Heart left ventricle (tissue), 16 donors: ENCODE results near the gene TMEM253. TPM values are rescaled to one million over a fixed set of nuclear protein-coding genes. Genes with fewer than 3 reads are reported as not detected.
A peak's percentile ranks its signal among the peaks of the same experiment; 100 is the strongest.

Experiments
- ATAC-seq, 4 donors: fragments of 200-7000 bp; cut with Tn5 transposase; one replicate each; pipeline ENCODE4 v1.9.1; 2020 to 2022; ENCODE audit warnings: moderate library complexity in 4 of 4, mild to moderate bottlenecking in 3 of 4, moderate number of reproducible peaks in 1 of 4
- DNase-seq, 5 donors: peaks; one replicate each; pipeline ENCODE4 v3.0.0-alpha.2; 2020
- H3K27ac ChIP-seq, 12 donors: fragments of 200-600 bp; sonication (generic) in 4 of 12; one replicate each; pipeline versions ENCODE4 v1.5.0 to v1.8.0; 2016 to 2022; ENCODE audit warnings: mild to moderate bottlenecking in 2 of 12
- H3K27me3 ChIP-seq, 9 donors: fragments of 200-600 bp; sonication (generic) in 2 of 9; one replicate each; pipeline versions ENCODE4 v1.5.1 to v1.8.0; 2016 to 2022; ENCODE audit warnings: mild to moderate bottlenecking in 3 of 9
- H3K36me3 ChIP-seq, 9 donors: fragments of 200-600 bp; sonication (generic) in 2 of 9; one replicate each; pipeline versions ENCODE4 v1.5.0 to v1.8.0; 2018 to 2022; ENCODE audit warnings: mild to moderate bottlenecking in 2 of 9
- H3K4me1 ChIP-seq, 12 donors: fragments of 200-600 bp; sonication (generic) in 4 of 12; one replicate each; pipeline versions ENCODE4 v1.5.0 to v1.8.0; 2016 to 2022; ENCODE audit warnings: mild to moderate bottlenecking in 3 of 12
- H3K4me3 ChIP-seq, 12 donors: fragments of 200-600 bp; sonication (generic) in 4 of 12; one replicate each; pipeline versions ENCODE4 v1.5.0 to v1.8.0; 2017 to 2022; ENCODE audit warnings: mild to moderate bottlenecking in 9 of 12, moderate library complexity in 4 of 12
- H3K9me3 ChIP-seq, 12 donors: fragments of 200-600 bp; sonication (generic) in 4 of 12; one replicate each; pipeline versions ENCODE4 v1.5.0 to v1.8.0; 2016 to 2022; ENCODE audit warnings: mild to moderate bottlenecking in 1 of 12
- POLR2A ChIP-seq, 2 donors: fragments of 450-650 bp; IDR thresholded peaks; one replicate each; pipeline ENCODE4 v1.6.1; 2017; ENCODE audit warnings: antibody characterized with exemption in 2 of 2, mild to moderate bottlenecking in 2 of 2, moderate library complexity in 2 of 2
- WGBS, 4 donors: extraction: QIAGEN DNeasy Blood & Tissue Kit in 2 of 4; methylation state at CpG; one replicate each; pipeline versions ENCODE4 v1.1.5 to v1.1.7; 2013 to 2018; 5-methylcytosine and 5-hydroxymethylcytosine counted together
- intact Hi-C, 10 donors: fragments of 100-400 bp; cut with DNase I; formaldehyde crosslinking; loops; one replicate each; pipeline versions ENCODE4 v1.11.1 to v1.14.2; 2022
- polyA plus RNA-seq, 2 donors: library from polyadenylated mRNA; stranded (reverse); fragments of 200-250 nt; gene quantifications; one replicate each; pipeline ENCODE4 v1.2.3, GENCODE V29; 2013
- total RNA-seq, 9 donors: library from RNA; depleted of rRNA in 2 of 9; stranded (reverse); fragments of >200 nt in 2 of 9; fragmentation: NEBNext Ultra II Directional in 3 of 9; extraction: Animal tissue kit (Norgen Biotek cat#: 25700) in 3 of 9; gene quantifications; one replicate each; pipeline versions ENCODE4 v1.1.0 to v1.2.4, GENCODE V29; 2016 to 2023
- TF ChIP-seq, protein P1 (sequence below), 12 donors: fragments of 200-600 bp; sonication (generic) in 4 of 12; IDR thresholded peaks; one replicate each; pipeline versions ENCODE4 v1.5.0 to v1.8.0; 2018 to 2022; ENCODE audit warnings: antibody characterized with exemption in 12 of 12, mild to moderate bottlenecking in 5 of 12
- donor health status: ischemic (EF 13 %, LVEDD 7.1; RV severe dilation, severe dysfunction).
- donor health status: healthy with polysubstance abuse.
- donor health status: DM: no; HTN: yes; CAD: no.
- donor health status: DM: no; HTN: no; CAD: no.
- donor health status: ischemic (EF 25% LVEDD 6.9; RV normal size, moderate dysfunction).
- donor health status: ischemic (EF 25% LVEDD 5.7; RV mildly dilated, moderate dysfunction).
- donor health status: healthy.
- donor health status: DM: yes; HTN: yes; CAD: no.
- donor health status: ischemic (EF 35%, LVEDD 5.7; RV mildly dilated, moderate dysfunction).
- donor health status: nonischemic (EF 11% LVEDD 7.7; RV severe dilation, severe dysfunction).
- donor health status: DM: yes; HTN: yes; CAD: no.
- donor health status: PGD.
- donor health status: ischemic (EF 29% LVEDD 5.4; RV normal size, mild dysfunction).
- donor health status: nonischemic (EF 23%, LVEDD 6.1; RV moderate dilation, normal function).

TMEM253 gene
- total and polyA plus RNA-seq, 11 donors: 0.19 to 0.79 (median 0.36) TPM; not detected in 3

DNA sequence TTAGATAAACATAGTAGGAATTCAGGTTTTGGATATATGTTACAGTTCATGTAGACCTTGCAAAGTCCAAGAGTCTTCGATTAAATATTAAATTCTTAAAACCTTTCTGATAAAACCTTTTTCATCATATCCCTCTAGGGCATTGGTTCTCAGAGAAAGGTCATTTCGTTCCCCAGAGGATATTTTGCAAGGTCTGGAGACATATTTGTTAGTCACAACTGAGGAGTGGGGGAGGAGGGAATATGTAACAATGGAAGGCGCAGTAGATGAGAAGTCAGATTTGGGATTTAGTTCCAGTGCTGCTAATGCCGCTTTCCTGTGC lies 5.3 kb downstream of the TMEM253 start:
- no peaks in the 10 kb centered on the region for H3K36me3 ChIP-seq
- H3K27ac ChIP-seq: peak overlapping the region in 11 of 12 donors; percentile 54 to 100 (median 69)
- DNase-seq: no peak
- no peak for ATAC-seq
- H3K27me3 ChIP-seq: no peaks in the 10 kb centered on the region
- intact Hi-C loops: loop anchor here (2.0 to 10.0 kb wide), 9 partner anchors 37 to 641 kb away; partner anchors contain the start of genes ANG (in 2 of the 10), RNASE4 (in 2 of the 10), PIP4P1 (in 1 of the 10) and PNP (in 1 of the 10)
- WGBS, 4 donors: 40 to 62% (median 55%) methylated on average over 4 of the region's 4 CpGs
- no peaks in the 10 kb centered on the region for H3K9me3 ChIP-seq
- H3K4me3 ChIP-seq: peak overlapping the region in 4 of 12 donors; percentile 12 to 29 (median 22)
- H3K4me1 ChIP-seq: peaks cover 0 to 44% (median 29%) of the 10 kb centered on the region in 12 donors
- TF ChIP-seq POLR2A (IDR thresholded peaks at IDR 0.05): no peak
- TF ChIP-seq, protein P1, sequence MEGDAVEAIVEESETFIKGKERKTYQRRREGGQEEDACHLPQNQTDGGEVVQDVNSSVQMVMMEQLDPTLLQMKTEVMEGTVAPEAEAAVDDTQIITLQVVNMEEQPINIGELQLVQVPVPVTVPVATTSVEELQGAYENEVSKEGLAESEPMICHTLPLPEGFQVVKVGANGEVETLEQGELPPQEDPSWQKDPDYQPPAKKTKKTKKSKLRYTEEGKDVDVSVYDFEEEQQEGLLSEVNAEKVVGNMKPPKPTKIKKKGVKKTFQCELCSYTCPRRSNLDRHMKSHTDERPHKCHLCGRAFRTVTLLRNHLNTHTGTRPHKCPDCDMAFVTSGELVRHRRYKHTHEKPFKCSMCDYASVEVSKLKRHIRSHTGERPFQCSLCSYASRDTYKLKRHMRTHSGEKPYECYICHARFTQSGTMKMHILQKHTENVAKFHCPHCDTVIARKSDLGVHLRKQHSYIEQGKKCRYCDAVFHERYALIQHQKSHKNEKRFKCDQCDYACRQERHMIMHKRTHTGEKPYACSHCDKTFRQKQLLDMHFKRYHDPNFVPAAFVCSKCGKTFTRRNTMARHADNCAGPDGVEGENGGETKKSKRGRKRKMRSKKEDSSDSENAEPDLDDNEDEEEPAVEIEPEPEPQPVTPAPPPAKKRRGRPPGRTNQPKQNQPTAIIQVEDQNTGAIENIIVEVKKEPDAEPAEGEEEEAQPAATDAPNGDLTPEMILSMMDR (IDR thresholded peaks at IDR 0.05): no peak

DNA sequence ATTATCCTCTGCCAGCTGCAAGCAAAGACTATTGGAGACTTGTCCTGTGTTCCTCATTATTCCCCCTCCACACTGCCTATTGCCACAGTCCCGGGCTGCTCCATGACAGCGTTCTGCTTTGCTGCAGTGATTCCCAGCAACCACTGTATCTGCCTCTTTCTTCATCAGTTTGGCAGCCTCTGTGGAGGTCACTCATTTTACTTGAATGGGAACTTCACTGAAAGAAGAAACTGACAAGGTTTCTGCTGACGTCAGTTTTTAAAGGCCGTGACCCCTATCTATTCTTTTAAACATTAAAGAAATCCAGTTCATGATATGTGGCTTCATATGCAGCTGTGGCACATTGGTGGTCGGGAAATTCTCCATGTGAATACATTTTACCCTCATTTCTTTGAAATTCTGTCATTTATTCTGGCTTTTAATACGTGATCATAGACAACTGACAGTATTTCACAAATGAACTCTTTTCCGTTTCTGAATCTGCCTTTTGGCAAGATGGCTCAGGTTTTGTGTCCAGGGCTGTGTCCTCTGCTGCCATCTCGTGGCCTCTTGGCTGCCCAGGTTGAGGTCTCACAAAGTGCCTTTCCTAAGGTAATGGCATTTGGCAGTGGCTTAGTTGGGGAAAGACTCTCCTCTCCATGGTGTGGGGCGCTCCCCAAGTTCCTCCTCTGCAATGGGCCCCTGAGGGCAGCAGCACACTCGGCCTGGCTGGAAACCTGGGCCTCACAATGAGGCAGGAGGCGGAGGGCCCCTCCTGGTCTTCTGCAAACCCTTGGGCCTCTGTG lies 5.8 kb downstream of the TMEM253 start:
- no peaks in the 10 kb centered on the region for H3K9me3 ChIP-seq
- TF ChIP-seq POLR2A (IDR thresholded peaks at IDR 0.05): no peak
- TF ChIP-seq, protein P1 (IDR thresholded peaks at IDR 0.05): peak; percentile 84 to 98 (median 92)
- WGBS, 4 donors: 9 to 15% (median 12%) methylated on average over 10 to 11 of the region's 11 CpGs
- H3K27me3 ChIP-seq: no peaks in the 10 kb centered on the region
- H3K4me1 ChIP-seq: peaks cover 0 to 44% (median 29%) of the 10 kb centered on the region in 12 donors
- peak; percentile 80 to 87 (median 83) for DNase-seq
- ATAC-seq: peak in 3 of 4 donors; percentile 3 to 13 (median 12)
- peak overlapping the region in 11 of 12 donors; percentile 54 to 100 (median 69) for H3K27ac ChIP-seq
- H3K36me3 ChIP-seq: no peaks in the 10 kb centered on the region
- peak overlapping the region in 10 of 12 donors; percentile 9 to 36 (median 26) for H3K4me3 ChIP-seq
- intact Hi-C loops: loop anchor here (1.0 to 10.0 kb wide), 10 partner anchors 38 to 642 kb away; partner anchors contain the start of genes ANG (in 2 of the 10), RNASE4 (in 2 of the 10), PIP4P1 (in 1 of the 10) and PNP (in 1 of the 10)

DNA sequence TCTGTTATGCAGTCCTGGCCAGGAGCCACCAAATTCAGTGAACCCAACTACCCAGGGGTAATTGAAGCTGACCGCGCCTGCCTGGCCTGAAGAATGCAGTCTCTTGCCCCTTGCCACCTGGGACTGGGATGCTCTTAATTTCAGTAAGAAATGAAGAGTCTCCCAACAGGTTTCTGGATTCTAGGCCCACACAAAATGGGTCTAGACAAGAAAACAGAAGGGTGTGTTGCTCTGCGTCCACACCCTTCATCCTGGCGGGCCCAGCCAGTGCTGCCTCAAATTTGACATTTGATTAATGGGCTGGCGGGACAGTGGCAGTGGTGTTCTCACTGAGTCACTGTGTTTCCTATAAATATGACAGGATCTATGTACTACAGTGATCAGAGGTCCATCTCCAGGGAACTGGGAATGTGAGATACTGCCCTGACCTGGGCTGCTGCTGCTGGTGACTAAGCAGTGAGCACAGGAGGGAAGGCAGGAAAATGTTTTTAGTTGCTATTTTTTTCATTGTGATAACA lies 6.5 kb downstream of the TMEM253 start:
- Histone ChIP-seq H3K9me3 (no peaks in the 10 kb centered on the region), H3K27me3 (no peaks in the 10 kb centered on the region), H3K36me3 (no peaks in the 10 kb centered on the region), H3K4me1 (peaks cover 0 to 44% (median 29%) of the 10 kb centered on the region in 12 donors), H3K27ac (peak overlapping the region in 10 of 12 donors; percentile 54 to 100 (median 66)), H3K4me3 (no peak overlapping the region)
- ATAC-seq: no peak
- WGBS, 4 donors: 47 to 58% (median 54%) methylated on average over 5 of the region's 5 CpGs
- TF ChIP-seq, protein P1 (IDR thresholded peaks at IDR 0.05): no peak
- TF ChIP-seq POLR2A (IDR thresholded peaks at IDR 0.05): no peak
- peak in 1 of 5 donors; percentile 71 for DNase-seq
- intact Hi-C loops: loop anchor here (1.0 to 10.0 kb wide), 10 partner anchors 39 to 643 kb away; partner anchors contain the start of genes ANG (in 2 of the 10), RNASE4 (in 2 of the 10), PIP4P1 (in 1 of the 10) and PNP (in 1 of the 10)

DNA sequence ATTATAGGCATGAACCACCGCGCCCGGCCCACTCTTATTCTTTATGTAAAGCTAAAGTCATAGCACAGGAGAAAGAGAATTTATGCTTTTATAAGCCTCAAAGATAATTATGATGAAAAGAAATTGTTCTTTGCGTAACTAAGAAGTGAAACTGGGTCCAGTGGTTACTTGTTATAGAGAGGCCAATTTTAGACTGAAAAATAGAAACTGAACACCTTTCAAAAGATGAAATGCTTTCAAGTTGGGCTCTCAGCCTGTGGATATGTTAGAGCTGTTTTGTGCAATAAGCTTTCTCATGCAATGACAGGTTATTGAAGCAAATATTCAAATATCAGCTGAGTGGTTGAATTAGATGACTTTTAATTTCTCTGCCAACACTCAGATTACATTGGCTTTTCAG lies 7.9 kb downstream of the TMEM253 start:
- intact Hi-C loops: loop anchor here (5.0 to 10.0 kb wide), 8 partner anchors 41 to 644 kb away; partner anchors contain the start of genes ANG (in 2 of the 10), RNASE4 (in 2 of the 10), PIP4P1 (in 1 of the 10) and PNP (in 1 of the 10)
- Histone ChIP-seq H3K36me3 (no peaks in the 10 kb centered on the region), H3K27me3 (no peaks in the 10 kb centered on the region), H3K4me1 (peaks cover 0 to 35% (median 24%) of the 10 kb centered on the region in 12 donors), H3K9me3 (no peaks in the 10 kb centered on the region), H3K27ac (no peak overlapping the region), H3K4me3 (no peak overlapping the region)
- no peak for TF ChIP-seq POLR2A (IDR thresholded peaks at IDR 0.05)
- TF ChIP-seq, protein P1 (IDR thresholded peaks at IDR 0.05): no peak
- no peak for DNase-seq
- ATAC-seq: no peak
- WGBS, 4 donors: 94 to 98% (median 96%) methylated on average over 4 of the region's 4 CpGs
